ENCODE results near the gene ZFP37.

Gene ZFP37

DNA sequence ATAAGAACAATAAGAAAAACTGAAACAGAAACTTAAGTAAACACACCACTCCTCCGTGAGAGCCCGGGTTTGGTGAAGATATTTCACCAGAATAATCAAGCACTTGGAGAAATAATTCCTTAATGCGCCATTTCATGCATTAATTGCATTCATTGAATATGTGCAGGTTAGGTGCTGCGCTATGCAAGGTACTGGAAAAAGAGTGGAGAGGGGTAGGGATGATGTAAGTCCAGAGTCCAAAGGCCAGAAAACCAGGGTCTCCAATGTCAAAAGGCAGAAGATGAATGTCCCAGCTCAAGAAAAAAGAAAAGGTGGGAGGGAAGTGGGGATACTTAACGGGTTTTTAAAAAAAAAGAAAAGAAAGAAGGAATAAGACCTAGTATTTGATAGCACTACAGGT is 669 bp upstream of the ZFP37 start:
- TF ChIP-seq, protein P1, sequence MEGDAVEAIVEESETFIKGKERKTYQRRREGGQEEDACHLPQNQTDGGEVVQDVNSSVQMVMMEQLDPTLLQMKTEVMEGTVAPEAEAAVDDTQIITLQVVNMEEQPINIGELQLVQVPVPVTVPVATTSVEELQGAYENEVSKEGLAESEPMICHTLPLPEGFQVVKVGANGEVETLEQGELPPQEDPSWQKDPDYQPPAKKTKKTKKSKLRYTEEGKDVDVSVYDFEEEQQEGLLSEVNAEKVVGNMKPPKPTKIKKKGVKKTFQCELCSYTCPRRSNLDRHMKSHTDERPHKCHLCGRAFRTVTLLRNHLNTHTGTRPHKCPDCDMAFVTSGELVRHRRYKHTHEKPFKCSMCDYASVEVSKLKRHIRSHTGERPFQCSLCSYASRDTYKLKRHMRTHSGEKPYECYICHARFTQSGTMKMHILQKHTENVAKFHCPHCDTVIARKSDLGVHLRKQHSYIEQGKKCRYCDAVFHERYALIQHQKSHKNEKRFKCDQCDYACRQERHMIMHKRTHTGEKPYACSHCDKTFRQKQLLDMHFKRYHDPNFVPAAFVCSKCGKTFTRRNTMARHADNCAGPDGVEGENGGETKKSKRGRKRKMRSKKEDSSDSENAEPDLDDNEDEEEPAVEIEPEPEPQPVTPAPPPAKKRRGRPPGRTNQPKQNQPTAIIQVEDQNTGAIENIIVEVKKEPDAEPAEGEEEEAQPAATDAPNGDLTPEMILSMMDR (IDR thresholded peaks at IDR 0.05; ENCODE audit: low read depth, low read length, missing control alignments): no peak
- no peak for DNase-seq (ENCODE audit: low read depth)
- H3K4me3 ChIP-seq (ENCODE audit: low read depth, low read length): peak overlapping the region; percentile 65

DNA sequence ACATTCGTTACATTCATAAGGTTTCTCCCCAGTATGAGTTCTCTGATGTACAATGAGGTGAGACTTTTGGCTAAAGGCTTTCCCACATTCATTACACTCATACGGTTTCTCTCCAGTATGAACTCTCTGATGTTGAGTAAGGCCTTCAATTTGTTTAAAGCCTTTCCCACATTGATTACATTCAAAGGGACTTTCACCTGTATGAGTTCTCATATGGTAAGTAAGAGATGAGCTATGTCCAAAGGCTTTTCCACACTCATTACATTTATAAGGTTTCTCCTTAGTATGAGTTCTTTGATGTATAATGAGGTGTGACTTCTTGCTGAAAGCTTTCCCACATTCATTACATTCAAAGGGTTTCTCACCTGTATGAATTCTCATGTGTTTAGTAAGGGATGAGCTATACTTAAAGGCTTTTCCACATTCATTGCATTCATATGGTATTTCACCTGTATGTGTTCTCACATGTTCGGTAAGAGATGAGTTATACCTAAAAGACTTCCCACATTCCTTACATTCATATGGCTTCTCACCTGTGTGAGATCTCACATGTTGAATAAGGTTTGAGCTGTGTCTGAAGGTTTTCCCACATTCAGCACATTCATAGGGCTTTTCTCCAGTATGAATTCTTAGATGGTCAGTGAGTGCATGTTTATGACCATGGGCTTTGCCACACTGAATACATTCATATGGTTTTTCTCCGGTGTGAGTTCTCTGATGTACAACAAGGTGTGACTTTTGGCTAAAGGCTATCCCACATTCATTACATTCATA is 13.5 kb downstream of the ZFP37 start:
- H3K4me3 ChIP-seq (ENCODE audit: low read depth, low read length): no peak overlapping the region
- TF ChIP-seq, protein P1 (IDR thresholded peaks at IDR 0.05; ENCODE audit: low read depth, low read length, missing control alignments): no peak
- DNase-seq (ENCODE audit: low read depth): no peak

DNA sequence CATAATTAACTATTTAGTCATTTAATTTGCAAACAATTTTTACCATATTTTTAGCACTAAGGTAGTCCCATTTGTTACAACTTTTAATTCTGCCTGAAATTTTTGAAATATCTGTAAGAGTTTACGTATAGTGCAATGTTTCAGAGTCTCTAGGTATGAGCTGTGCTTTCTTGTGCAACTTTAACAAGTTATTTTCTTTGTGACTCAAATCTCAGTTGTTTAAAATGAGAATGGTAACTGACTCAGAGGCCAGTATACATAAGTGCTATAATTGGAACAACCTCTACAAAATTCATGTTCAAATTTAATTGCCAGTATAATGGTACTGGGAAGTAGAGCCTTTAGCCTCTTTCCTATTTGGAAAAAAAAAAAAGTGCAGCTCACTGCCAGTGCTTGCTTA is 30.3 kb downstream of the ZFP37 start:
- H3K4me3 ChIP-seq (ENCODE audit: low read depth, low read length): no peak overlapping the region
- DNase-seq (ENCODE audit: low read depth): no peak
- TF ChIP-seq, protein P1 (IDR thresholded peaks at IDR 0.05; ENCODE audit: low read depth, low read length, missing control alignments): no peak

DNA sequence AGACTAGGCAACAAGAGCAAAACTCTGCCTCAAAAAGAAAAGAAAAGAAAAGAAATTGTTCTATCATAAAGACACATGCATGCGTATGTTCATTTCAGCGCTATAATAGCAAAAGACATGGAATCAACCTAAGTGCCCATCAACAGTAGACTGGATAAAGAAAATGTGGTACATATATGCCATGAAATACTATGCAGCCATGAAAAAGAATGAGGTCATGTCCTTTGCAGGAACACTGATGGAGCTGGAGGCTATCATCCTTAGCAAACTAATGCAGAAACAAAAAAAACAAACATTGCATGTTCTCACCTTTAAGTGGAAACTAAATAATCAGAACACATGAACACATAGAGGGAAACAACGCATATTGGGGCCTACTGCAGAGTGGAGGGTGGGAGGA is 38.3 kb downstream of the ZFP37 start:
- H3K4me3 ChIP-seq (ENCODE audit: low read depth, low read length): no peak overlapping the region
- no peak for DNase-seq (ENCODE audit: low read depth)
- TF ChIP-seq, protein P1 (IDR thresholded peaks at IDR 0.05; ENCODE audit: low read depth, low read length, missing control alignments): no peak

DNA sequence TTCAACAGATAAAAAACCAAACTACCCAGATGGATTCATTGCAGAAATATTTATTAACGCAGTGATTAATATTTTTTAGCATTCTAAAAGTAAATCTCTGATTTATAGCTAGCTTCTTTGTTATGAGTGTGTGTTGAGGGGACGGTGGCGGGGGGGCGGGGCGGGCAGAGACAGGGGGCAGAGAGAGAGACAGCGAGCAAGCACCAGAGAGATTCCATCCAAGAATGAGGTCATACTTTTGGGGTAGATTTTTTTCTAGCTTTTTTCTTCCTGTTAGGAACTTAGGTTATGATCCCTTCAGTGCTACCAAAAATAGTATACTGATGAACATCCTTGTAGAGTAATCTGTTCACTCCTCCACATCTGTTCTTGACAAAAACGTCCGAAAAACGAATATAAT is 44.0 kb downstream of the ZFP37 start:
- H3K4me3 ChIP-seq (ENCODE audit: low read depth, low read length): no peak overlapping the region
- no peak for DNase-seq (ENCODE audit: low read depth)

DNA sequence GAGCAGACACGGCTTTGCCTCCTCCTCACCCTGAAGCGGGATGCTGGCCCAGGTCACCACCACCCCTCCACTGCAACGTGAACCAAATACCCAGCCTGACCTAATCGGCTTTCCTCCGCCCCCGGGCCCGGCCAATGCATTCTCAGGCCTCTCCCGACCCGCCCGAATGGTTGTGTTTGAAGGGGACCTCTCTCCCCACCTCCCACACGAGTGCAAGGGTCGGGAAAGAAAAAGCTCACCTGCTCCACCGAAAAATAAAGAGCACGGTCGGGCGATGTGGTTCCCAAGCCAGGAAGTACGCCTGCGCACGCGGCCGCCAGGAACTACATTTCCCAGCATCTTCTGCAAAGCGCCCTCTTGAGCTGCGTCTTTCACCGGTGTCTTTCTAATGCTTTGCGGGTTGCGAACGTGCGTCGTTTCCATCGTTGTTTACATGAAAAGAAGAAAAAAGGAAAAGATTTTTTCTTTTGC is 44.6 kb downstream of the ZFP37 start, which contains the start of gene ZNF883:
TSS of gene ZNF883 (minus strand) at position 282 of the 471 bp plus-strand sequence.
- no peak within 1 kb of the TSS for H3K4me3 ChIP-seq (ENCODE audit: low read depth, low read length)
- TF ChIP-seq, protein P1 (IDR thresholded peaks at IDR 0.05; ENCODE audit: low read depth, low read length, missing control alignments): no peak
- no peak for DNase-seq (ENCODE audit: low read depth)

More for the DNA sequence above, 44.0 kb downstream of the ZFP37 start:
- TF ChIP-seq, protein P1 (IDR thresholded peaks at IDR 0.05; ENCODE audit: low read depth, low read length, missing control alignments): no peak

DNA sequence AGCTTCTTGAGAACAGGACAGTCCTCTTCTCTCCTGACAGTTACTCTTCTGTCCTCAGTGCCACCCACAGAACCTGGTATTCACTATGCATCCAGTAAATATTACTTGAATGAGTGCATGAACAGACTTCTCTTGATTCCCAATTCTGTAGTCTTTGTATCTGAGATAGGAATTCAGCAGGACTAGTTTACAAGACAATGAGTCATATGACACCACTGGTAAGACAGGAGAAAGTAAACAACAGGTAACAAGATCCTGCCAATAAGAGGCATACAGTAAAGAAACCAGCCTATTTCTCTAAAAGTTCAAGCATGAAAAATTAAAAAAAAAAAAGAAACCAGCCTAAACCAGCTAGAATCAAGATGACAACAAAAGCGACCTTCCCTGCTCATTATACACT is 50.7 kb downstream of the ZFP37 start:
- DNase-seq (ENCODE audit: low read depth): no peak
- TF ChIP-seq, protein P1 (IDR thresholded peaks at IDR 0.05; ENCODE audit: low read depth, low read length, missing control alignments): no peak
- no peak overlapping the region for H3K4me3 ChIP-seq (ENCODE audit: low read depth, low read length)

Measured in GM12864 (cell line).